Osteocyte (in vitro differentiated cells): ENCODE results near the gene CDC42BPB. TPM values are rescaled to one million over a fixed set of nuclear protein-coding genes. Genes with fewer than 3 reads are reported as not detected.

Experiments used
- DNase-seq: peaks from one replicate; pipeline ENCODE4 v3.0.0; 2021; ENCODE audit warnings: mixed read lengths; ENCODE audit not compliant: unreplicated experiment; ENCODE audit errors: extremely low spot score
- H3K27ac Mint-ChIP-seq: one replicate; pipeline ENCODE4 v1.8.0; 2021; ENCODE audit warnings: mild to moderate bottlenecking, mixed read lengths; ENCODE audit not compliant: unreplicated experiment
- H3K27me3 Mint-ChIP-seq: one replicate; pipeline ENCODE4 v1.8.0; 2021; ENCODE audit warnings: mixed read lengths; ENCODE audit not compliant: unreplicated experiment
- H3K36me3 Mint-ChIP-seq: one replicate; pipeline ENCODE4 v1.8.0; 2021; ENCODE audit warnings: mixed read lengths; ENCODE audit not compliant: unreplicated experiment
- H3K4me1 Mint-ChIP-seq: one replicate; pipeline ENCODE4 v1.8.0; 2021; ENCODE audit warnings: mixed read lengths; ENCODE audit not compliant: unreplicated experiment
- H3K4me3 Mint-ChIP-seq: one replicate; pipeline ENCODE4 v1.8.0; 2021; ENCODE audit warnings: mild to moderate bottlenecking, moderate library complexity, mixed read lengths; ENCODE audit not compliant: unreplicated experiment
- H3K9me3 Mint-ChIP-seq: one replicate; pipeline ENCODE4 v1.8.0; 2021; ENCODE audit warnings: mixed read lengths; ENCODE audit not compliant: unreplicated experiment
- total RNA-seq: library from RNA; stranded (reverse); gene quantifications from 2 replicates; pipeline ENCODE4 v1.2.1, GENCODE V29; 2021
- TF ChIP-seq, protein P1 (sequence below): fragments of 200-600 bp; sonication (generic); IDR thresholded peaks from 2 replicates; pipeline ENCODE4 v1.5.0; 2021; ENCODE audit warnings: antibody characterized with exemption, mild to moderate bottlenecking, moderate library complexity

CDC42BPB gene
- total RNA-seq, 1 donor from 2014 or later, result 99.0 TPM

DNA sequence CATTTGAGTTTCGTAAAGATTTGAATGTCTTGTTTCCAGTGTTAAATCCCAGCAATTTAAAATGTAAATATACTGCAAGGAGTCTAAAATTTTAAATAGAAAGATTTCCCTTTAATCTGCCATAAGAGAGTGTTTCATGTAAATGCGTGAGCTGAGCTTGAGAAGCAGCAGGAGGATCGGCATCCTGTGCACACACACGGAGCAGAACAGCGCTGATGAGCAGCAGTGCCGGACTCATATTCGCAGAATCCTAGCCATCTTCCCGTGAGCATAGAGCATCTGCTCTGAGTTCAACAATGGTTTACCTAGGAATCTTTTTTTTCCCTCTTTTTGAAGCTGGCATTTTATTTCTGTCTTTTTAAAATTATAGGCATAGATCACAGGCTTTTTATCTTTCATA lies 164.7 kb downstream of the CDC42BPB start:
- Mint-ChIP-seq H3K4me3 (no peak overlapping the region), H3K36me3 (peaks cover 11% of the 10 kb centered on the region), H3K4me1 (peaks cover 12% of the 10 kb centered on the region), H3K27ac (no peak overlapping the region), H3K9me3 (no peaks in the 10 kb centered on the region), H3K27me3 (no peaks in the 10 kb centered on the region)
- TF ChIP-seq, protein P1, sequence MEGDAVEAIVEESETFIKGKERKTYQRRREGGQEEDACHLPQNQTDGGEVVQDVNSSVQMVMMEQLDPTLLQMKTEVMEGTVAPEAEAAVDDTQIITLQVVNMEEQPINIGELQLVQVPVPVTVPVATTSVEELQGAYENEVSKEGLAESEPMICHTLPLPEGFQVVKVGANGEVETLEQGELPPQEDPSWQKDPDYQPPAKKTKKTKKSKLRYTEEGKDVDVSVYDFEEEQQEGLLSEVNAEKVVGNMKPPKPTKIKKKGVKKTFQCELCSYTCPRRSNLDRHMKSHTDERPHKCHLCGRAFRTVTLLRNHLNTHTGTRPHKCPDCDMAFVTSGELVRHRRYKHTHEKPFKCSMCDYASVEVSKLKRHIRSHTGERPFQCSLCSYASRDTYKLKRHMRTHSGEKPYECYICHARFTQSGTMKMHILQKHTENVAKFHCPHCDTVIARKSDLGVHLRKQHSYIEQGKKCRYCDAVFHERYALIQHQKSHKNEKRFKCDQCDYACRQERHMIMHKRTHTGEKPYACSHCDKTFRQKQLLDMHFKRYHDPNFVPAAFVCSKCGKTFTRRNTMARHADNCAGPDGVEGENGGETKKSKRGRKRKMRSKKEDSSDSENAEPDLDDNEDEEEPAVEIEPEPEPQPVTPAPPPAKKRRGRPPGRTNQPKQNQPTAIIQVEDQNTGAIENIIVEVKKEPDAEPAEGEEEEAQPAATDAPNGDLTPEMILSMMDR, result no peak
- DNase-seq, result no peak

DNA sequence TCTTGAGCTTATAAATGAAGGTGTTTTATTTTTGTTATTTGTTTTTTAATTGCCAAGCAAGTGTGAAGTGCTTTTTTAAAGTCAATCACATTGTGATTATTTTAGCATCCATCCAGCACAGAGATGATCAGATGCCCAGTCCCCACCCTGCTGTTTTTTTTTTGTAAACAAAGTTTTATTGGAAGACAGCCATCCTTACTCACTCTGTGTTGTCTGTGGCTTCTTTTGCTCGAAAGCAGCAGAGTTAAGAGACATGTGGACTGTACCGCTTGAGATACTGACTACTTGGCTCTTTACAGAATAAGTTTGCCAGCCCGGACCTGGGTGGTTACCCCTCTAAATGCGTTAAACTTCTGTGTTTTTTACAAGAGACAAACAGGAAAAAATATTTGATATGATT lies 165.8 kb downstream of the CDC42BPB start:
- TF ChIP-seq, protein P1, result no peak
- no peak overlapping the region for H3K27ac Mint-ChIP-seq
- no peak for DNase-seq
- peaks cover 16% of the 10 kb centered on the region for H3K36me3 Mint-ChIP-seq
- no peaks in the 10 kb centered on the region for H3K27me3 Mint-ChIP-seq
- H3K4me3 Mint-ChIP-seq, result no peak overlapping the region
- no peaks in the 10 kb centered on the region for H3K9me3 Mint-ChIP-seq
- peaks cover 12% of the 10 kb centered on the region for H3K4me1 Mint-ChIP-seq

DNA sequence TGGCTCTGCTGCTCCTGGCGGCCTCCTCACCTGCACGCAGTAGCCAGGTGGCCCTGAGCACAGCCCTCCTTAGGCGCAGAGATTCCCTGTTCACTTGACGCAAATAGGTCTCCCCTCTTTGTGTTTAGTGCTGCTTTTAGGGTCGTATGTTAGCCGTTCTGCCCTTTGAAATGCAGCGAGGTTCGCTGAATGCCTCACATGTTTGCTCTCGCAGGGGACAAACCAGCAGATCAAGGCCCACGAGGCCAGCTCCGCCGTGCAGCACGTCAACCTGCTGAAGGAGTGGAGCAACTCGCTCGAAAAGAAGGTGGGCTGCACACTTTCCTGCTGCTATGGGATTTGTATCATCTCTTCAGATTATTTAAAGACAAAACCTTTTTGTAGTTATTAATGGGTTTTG lies 166.2 kb downstream of the CDC42BPB start:
- Mint-ChIP-seq H3K4me1 (peaks cover 12% of the 10 kb centered on the region), H3K27ac (no peak overlapping the region), H3K4me3 (no peak overlapping the region), H3K27me3 (no peaks in the 10 kb centered on the region), H3K36me3 (peaks cover 20% of the 10 kb centered on the region), H3K9me3 (no peaks in the 10 kb centered on the region)
- TF ChIP-seq, protein P1, result no peak
- no peak for DNase-seq

DNA sequence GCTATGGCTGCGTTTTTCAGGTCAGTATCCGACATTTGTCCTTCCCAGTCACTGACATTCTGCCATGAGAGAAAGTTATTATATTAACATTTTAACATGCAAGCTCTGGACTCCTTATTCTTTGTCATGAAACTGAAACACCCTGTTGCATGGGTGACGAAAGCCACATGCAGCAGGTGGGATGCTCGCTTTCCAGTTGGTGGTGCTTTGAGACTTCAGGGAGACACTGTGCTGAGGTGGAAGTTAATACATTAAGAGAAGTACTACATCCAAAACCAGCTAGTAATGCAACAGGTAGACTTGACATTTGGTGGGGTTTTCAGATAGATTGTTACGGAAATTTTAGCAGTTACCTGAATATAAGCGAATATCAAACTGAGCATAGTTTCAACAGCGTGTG lies 167.7 kb downstream of the CDC42BPB start:
- Mint-ChIP-seq H3K9me3 (no peaks in the 10 kb centered on the region), H3K27ac (no peak overlapping the region), H3K4me3 (no peak overlapping the region), H3K27me3 (no peaks in the 10 kb centered on the region), H3K36me3 (peaks cover 23% of the 10 kb centered on the region), H3K4me1 (peaks cover 12% of the 10 kb centered on the region)
- no peak for DNase-seq
- TF ChIP-seq, protein P1, result no peak

DNA sequence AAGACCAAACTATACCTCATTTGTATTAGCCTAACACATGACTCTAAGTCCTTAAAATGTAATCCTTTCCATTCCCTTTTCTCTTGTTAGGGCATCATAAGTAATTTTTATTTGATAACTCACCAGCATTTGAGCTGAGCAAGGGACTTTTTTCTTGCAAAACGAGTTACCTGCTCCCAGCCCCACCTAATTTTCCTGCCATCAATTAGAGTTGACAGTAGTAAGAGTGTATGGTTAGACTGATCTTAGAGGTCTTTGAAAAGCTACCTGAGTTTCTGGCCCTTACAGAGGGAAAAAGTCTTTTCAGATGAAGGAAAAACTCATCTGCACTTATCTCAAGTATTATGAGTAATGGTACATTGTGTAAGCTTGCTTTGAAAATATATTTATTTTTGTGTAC lies 168.6 kb downstream of the CDC42BPB start:
- Mint-ChIP-seq H3K36me3 (peaks cover 23% of the 10 kb centered on the region), H3K4me3 (no peak overlapping the region), H3K4me1 (peaks cover 12% of the 10 kb centered on the region), H3K27ac (no peak overlapping the region), H3K27me3 (no peaks in the 10 kb centered on the region), H3K9me3 (no peaks in the 10 kb centered on the region)
- DNase-seq, result no peak
- TF ChIP-seq, protein P1, result no peak
